HG03442 (cell line): ENCODE data around the gene MCIDAS.

Source experiments
- ATAC-seq: cut with Tn5 transposase; IDR thresholded peaks from one replicate; pipeline ENCODE4 v1.9.1; 2021; ENCODE audit warnings: mild to moderate bottlenecking, moderate library complexity; ENCODE audit not compliant: unreplicated experiment

MCIDAS gene

DNA sequence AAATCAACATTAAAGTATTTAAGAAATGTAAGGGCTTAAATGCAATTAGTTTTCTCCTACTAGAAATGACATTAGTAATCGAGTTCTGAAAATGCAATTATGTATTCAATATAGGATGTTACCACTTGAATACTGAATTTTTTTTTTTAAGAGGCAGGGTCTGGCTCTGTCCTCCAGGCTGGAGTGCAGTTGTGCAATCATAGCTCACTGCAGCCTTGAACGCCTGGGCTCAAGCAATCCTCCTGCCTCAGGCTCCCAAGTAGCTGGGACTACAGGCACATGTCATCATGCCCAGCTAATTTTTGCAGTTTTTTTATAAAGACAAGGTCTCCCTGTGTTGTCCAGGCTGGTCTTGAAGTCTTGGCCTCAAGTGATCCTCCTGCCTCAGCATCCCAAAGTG lies 55.6 kb downstream of the MCIDAS start:
- no peak for ATAC-seq
